ENCODE data around the gene DCAF12. TPM values are rescaled to one million over a fixed set of nuclear protein-coding genes. Genes with fewer than 3 reads are reported as not detected.
"Not testable (repeated sequence)": the region's sequence is repeated elsewhere in the genome, so short reads cannot be mapped to it uniquely, and the experiment has no call there.

DCAF12 gene
- total RNA-seq, 1 donor from 2014 or later, result 42.8 TPM

DNA sequence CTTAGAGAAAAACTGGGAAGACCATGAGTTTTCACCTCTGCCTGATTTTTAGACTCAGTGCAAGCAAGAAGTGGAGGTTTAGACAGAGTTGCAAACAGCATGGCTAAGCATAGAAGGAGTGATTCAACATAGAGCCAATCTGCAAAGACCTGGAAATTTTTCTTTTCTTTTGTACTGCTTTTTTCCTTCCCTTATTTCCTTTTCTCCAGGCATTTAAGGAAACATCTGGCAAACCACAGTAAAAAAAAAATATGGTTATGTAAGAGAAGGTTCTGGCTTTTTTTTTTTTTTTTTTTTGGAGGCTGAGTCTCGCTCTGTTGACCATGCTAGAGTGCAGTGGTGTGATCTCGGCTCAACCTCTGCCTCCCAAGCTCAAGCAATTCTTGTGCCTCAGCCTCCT is 16.6 kb upstream of the DCAF12 start:
- no peak overlapping the region for H3K4me3 Mint-ChIP-seq (ENCODE audit: low read depth)
- H3K4me1 Mint-ChIP-seq (ENCODE audit: low read depth), result peaks cover 1% of the 10 kb centered on the region
- intact Hi-C loops (cut with micrococcal nuclease), result no loop called here
- peaks cover 11% of the 10 kb centered on the region for H3K27me3 Mint-ChIP-seq (ENCODE audit: low read depth)
- DNase-seq (ENCODE audit: low spot score), result no peak
- no peaks in the 10 kb centered on the region for H3K36me3 Mint-ChIP-seq (ENCODE audit: low read depth)
- no peak overlapping the region for H3K27ac Mint-ChIP-seq
- no peaks in the 10 kb centered on the region for H3K9me3 Mint-ChIP-seq

DNA sequence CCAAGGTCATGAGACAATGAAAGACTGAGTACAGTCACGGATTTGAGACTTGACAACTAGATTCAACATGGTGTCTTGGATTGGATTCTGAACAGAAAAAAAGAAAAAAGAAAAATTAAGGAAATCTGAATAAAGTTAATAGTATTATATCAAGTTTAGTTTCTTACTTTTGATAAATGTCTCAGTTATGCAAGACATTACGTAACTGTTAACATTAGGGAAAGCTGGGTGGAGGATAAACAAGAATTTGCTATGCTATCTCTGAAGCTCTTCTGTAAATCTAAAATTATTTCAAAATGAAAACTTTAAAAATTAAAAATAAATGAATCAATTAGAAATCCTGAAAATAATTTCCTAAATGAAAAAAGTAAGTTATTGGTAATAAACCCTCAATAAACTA is 14.4 kb upstream of the DCAF12 start:
- Mint-ChIP-seq H3K36me3 (ENCODE audit: low read depth) (no peaks in the 10 kb centered on the region), H3K27me3 (ENCODE audit: low read depth) (peaks cover 8% of the 10 kb centered on the region), H3K9me3 (no peaks in the 10 kb centered on the region), H3K27ac (no peak overlapping the region), H3K4me3 (ENCODE audit: low read depth) (no peak overlapping the region), H3K4me1 (ENCODE audit: low read depth) (peaks cover 1% of the 10 kb centered on the region)
- intact Hi-C loops (cut with micrococcal nuclease), result no loop called here
- no peak for DNase-seq (ENCODE audit: low spot score)

DNA sequence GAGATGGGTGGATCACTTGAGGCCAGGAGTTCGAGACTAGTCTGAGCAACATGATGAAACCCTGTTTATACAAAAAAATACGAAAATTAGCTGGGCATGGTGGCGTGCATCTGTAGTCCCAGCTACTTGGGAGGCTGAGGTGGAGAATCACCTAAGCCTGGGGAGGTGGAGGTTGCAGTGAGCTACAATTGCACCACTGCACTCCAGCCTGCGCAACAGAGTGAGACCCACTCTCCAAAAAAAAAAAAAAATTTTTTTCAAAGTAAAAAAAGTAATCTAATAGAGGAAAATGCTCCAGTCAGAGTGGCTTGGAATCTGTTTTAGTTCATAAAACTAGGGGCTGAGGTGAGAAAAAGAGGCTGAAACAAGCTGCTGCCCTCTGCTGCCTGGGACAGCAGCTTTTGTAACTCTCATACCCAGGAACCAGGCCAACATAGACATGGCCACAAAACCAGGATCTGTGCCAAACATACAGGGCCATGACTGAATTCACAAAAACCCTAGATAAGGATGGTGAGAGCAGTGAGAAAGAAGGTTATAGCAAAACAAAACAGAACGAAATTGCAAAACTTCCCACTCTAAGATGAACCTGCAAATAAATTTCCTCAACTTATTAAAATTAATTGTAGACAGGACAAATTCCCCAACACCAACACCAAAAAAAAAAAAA is 13.1 kb upstream of the DCAF12 start:
- Mint-ChIP-seq H3K27me3 (ENCODE audit: low read depth) (peaks cover 8% of the 10 kb centered on the region), H3K9me3 (no peaks in the 10 kb centered on the region), H3K4me3 (ENCODE audit: low read depth) (no peak overlapping the region), H3K4me1 (ENCODE audit: low read depth) (peaks cover 1% of the 10 kb centered on the region), H3K27ac (no peak overlapping the region), H3K36me3 (ENCODE audit: low read depth) (no peaks in the 10 kb centered on the region)
- no peak for DNase-seq (ENCODE audit: low spot score)
- intact Hi-C loops (cut with micrococcal nuclease), result no loop called here

DNA sequence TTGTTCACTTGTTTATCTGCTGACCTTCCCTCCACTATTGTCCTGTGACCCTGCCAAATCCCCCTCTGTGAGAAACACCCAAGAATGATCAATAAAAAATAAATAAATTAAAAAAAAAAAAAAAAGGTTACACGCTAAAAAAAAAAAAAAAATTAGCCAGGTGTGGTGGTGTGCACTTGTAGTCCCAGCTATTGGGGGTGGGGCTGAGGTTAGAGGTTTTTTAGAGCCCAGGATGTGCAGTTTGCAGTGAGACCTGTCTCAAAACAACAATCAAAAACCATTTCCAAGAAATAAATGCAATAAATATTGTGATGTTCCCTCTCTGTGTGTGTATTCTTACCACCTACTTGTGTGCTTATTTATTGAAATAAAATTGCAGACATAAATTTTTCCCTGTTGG is 12.1 kb upstream of the DCAF12 start:
- intact Hi-C loops (cut with micrococcal nuclease); H3K36me3 Mint-ChIP-seq (ENCODE audit: low read depth); H3K27me3 Mint-ChIP-seq (ENCODE audit: low read depth): not testable (repeated sequence)

GRCh38 chr9:34134521-34134920 is 8.0 kb upstream of the DCAF12 start:
- no peaks in the 10 kb centered on the region for H3K36me3 Mint-ChIP-seq (ENCODE audit: low read depth)
- H3K9me3 Mint-ChIP-seq, result no peaks in the 10 kb centered on the region
- intact Hi-C loops (cut with micrococcal nuclease), result no loop called here
- H3K27ac Mint-ChIP-seq, result no peak overlapping the region
- peaks cover 1% of the 10 kb centered on the region for H3K4me1 Mint-ChIP-seq (ENCODE audit: low read depth)
- H3K27me3 Mint-ChIP-seq (ENCODE audit: low read depth), result no peaks in the 10 kb centered on the region
- no peak overlapping the region for H3K4me3 Mint-ChIP-seq (ENCODE audit: low read depth)
- DNase-seq (ENCODE audit: low spot score), result no peak

More for the DNA sequence above, 12.1 kb upstream of the DCAF12 start:
- H3K27ac Mint-ChIP-seq; H3K4me1 Mint-ChIP-seq (ENCODE audit: low read depth); DNase-seq (ENCODE audit: low spot score); H3K9me3 Mint-ChIP-seq; H3K4me3 Mint-ChIP-seq (ENCODE audit: low read depth): not testable (repeated sequence)

DNA sequence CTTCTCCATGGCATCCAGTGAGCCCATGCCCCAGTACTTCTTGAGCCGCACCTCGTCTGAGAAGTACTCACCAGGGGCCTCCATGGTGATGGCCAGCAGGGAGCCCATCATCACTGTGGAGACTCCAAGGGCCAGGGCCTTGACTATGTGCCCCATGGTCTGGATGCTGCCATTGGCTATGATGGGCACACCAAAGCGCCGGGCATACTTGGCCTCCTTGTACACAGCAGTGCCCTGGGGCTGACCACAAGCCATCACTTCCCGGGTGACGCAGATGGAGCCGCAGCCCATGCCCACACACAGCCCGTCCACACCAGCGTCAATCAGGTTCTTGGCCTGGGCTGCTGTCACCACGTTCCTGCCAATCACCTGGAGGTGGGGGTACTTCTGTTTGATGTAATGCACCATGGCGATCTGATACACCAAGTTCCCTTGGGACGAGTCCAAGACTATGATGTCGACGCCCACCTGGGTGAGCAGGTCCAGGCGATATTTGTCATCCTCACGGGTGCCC is 7.0 kb upstream of the DCAF12 start:
- Mint-ChIP-seq H3K27me3 (ENCODE audit: low read depth) (no peaks in the 10 kb centered on the region), H3K36me3 (ENCODE audit: low read depth) (no peaks in the 10 kb centered on the region), H3K4me1 (ENCODE audit: low read depth) (no peaks in the 10 kb centered on the region), H3K9me3 (no peaks in the 10 kb centered on the region), H3K4me3 (ENCODE audit: low read depth) (no peak overlapping the region), H3K27ac (no peak overlapping the region)
- DNase-seq (ENCODE audit: low spot score), result no peak
- intact Hi-C loops (cut with micrococcal nuclease), result no loop called here

- Mint-ChIP-seq H3K4me3 (ENCODE audit: low read depth) (no peak overlapping the region), H3K27ac (no peak overlapping the region), H3K4me1 (ENCODE audit: low read depth) (peaks cover 3% of the 10 kb centered on the region), H3K27me3 (ENCODE audit: low read depth) (no peaks in the 10 kb centered on the region), H3K9me3 (no peaks in the 10 kb centered on the region), H3K36me3 (ENCODE audit: low read depth) (no peaks in the 10 kb centered on the region)
- no peak for DNase-seq (ENCODE audit: low spot score)
- intact Hi-C loops (cut with micrococcal nuclease), result no loop called here
Observed at GRCh38 chr9:34131571-34131970, 5.1 kb upstream of the DCAF12 start.

- Mint-ChIP-seq H3K27me3 (ENCODE audit: low read depth) (no peaks in the 10 kb centered on the region), H3K27ac (peak overlapping the region; percentile 98), H3K36me3 (ENCODE audit: low read depth) (peaks cover 23% of the 10 kb centered on the region), H3K4me3 (ENCODE audit: low read depth) (peak overlapping the region; percentile 98), H3K9me3 (no peaks in the 10 kb centered on the region), H3K4me1 (ENCODE audit: low read depth) (peaks cover 32% of the 10 kb centered on the region)
- intact Hi-C loops (cut with micrococcal nuclease), result loop anchor here (2.0 kb wide), 2 partner anchors 126 to 254 kb away; no protein-coding TSS in a partner anchor
- DNase-seq (ENCODE audit: low spot score), result no peak
Observed at GRCh38 chr9:34127035-34127948, 794 bp upstream of the DCAF12 start.

DNA sequence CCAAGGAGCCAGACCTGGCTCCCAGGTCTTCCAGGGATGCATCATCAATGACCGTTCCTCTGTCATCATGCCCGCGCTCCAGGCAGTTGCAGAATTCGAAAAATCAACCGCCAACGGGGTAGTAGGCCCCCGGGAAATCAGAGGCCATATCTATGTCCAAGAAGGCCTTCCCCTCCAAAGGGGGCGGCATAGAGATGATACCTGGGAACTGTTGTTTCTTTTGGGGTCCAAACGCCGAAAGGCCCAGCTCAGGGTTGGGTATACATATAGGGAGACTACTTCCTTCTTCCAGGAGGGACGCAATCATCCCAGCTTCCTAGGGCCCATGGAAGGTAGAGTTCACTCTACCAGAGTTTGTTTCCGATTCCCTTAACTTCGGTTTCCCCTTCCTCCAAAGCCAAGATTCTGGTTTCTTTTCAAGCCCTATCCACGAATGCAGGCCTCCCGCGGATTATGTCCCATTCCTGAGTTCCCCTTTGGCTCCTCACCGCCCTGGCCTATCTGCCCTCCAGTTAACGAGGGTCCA is 754 bp downstream of the DCAF12 start:
- DNase-seq (ENCODE audit: low spot score), result peak; percentile 14
- peaks cover 40% of the 10 kb centered on the region for H3K4me1 Mint-ChIP-seq (ENCODE audit: low read depth)

GRCh38 chr9:34124926-34125325 is 1.6 kb downstream of the DCAF12 start:
- no peaks in the 10 kb centered on the region for H3K27me3 Mint-ChIP-seq (ENCODE audit: low read depth)
- H3K9me3 Mint-ChIP-seq, result no peaks in the 10 kb centered on the region
- peaks cover 40% of the 10 kb centered on the region for H3K36me3 Mint-ChIP-seq (ENCODE audit: low read depth)
- H3K4me3 Mint-ChIP-seq (ENCODE audit: low read depth), result peak overlapping the region; percentile 98
- H3K4me1 Mint-ChIP-seq (ENCODE audit: low read depth), result peaks cover 40% of the 10 kb centered on the region
- H3K27ac Mint-ChIP-seq, result peak overlapping the region; percentile 98
- intact Hi-C loops (cut with micrococcal nuclease), result no loop called here
- no peak for DNase-seq (ENCODE audit: low spot score)

More for the DNA sequence above, 754 bp downstream of the DCAF12 start:
- H3K36me3 Mint-ChIP-seq (ENCODE audit: low read depth), result peaks cover 37% of the 10 kb centered on the region
- H3K4me3 Mint-ChIP-seq (ENCODE audit: low read depth), result peak overlapping the region; percentile 98
- intact Hi-C loops (cut with micrococcal nuclease), result loop anchor here (1.0 to 2.0 kb wide), 6 partner anchors 49 to 333 kb away; partner anchors contain the start of genes DNAI1, FAM219A, KIF24 and NUDT2
- peak overlapping the region; percentile 98 for H3K27ac Mint-ChIP-seq
- no peaks in the 10 kb centered on the region for H3K9me3 Mint-ChIP-seq
- no peaks in the 10 kb centered on the region for H3K27me3 Mint-ChIP-seq (ENCODE audit: low read depth)

DNA sequence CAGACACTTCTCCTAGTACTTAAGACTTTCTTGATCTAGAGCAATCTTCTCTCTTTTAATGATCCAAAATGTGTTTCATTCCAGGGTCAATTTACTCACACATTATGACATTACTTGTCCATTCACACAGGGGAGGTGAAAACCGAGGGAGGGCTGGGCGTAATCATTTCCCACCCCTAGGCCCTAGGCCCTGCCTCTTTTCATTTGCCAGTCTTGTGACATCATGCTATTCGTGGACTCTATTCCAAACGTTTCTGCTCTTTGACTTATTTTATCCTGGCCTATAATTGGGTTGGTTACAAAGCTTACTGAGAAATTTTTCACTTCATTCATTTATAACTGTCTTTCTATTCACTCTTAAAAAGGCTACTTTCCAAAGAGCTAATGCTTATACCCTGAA is 2.4 kb downstream of the DCAF12 start:
- H3K27me3 Mint-ChIP-seq (ENCODE audit: low read depth), result no peaks in the 10 kb centered on the region
- H3K9me3 Mint-ChIP-seq, result no peaks in the 10 kb centered on the region
- H3K4me1 Mint-ChIP-seq (ENCODE audit: low read depth), result peaks cover 40% of the 10 kb centered on the region
- no peak for DNase-seq (ENCODE audit: low spot score)
- intact Hi-C loops (cut with micrococcal nuclease), result no loop called here
- H3K36me3 Mint-ChIP-seq (ENCODE audit: low read depth), result peaks cover 46% of the 10 kb centered on the region
- peak overlapping the region; percentile 77 for H3K27ac Mint-ChIP-seq
- peak overlapping the region; percentile 98 for H3K4me3 Mint-ChIP-seq (ENCODE audit: low read depth)

- intact Hi-C loops (cut with micrococcal nuclease), result loop anchor here (1.0 kb wide), 1 partner anchor 205 kb away; no protein-coding TSS in a partner anchor
- H3K27ac Mint-ChIP-seq, result peak overlapping the region; percentile 77
- no peaks in the 10 kb centered on the region for H3K27me3 Mint-ChIP-seq (ENCODE audit: low read depth)
- peaks cover 49% of the 10 kb centered on the region for H3K36me3 Mint-ChIP-seq (ENCODE audit: low read depth)
- peaks cover 40% of the 10 kb centered on the region for H3K4me1 Mint-ChIP-seq (ENCODE audit: low read depth)
- DNase-seq (ENCODE audit: low spot score), result no peak
- no peaks in the 10 kb centered on the region for H3K9me3 Mint-ChIP-seq
- peak overlapping the region; percentile 98 for H3K4me3 Mint-ChIP-seq (ENCODE audit: low read depth)
Observed at GRCh38 chr9:34123682-34124081, 2.8 kb downstream of the DCAF12 start.
